CD4-positive, alpha-beta T cell treated with Interleukin-12 subunit alpha and Interleukin-12 subunit beta, for 1 hour (primary cell): ENCODE results near the gene C1orf226.
"Not testable (repeated sequence)": the region's sequence is repeated elsewhere in the genome, so short reads cannot be mapped to it uniquely, and the experiment has no call there.

Experiments
- DNase-seq: peaks from one replicate; pipeline ENCODE4 v3.0.0-alpha.2; 2020

Gene C1orf226

GRCh38 chr1:162381383-162381782 lies at the start of gene C1orf226:
Gene C1orf226, plus strand, starts transcription at chr1:162381728. Its CDS starts 174 bp downstream, at chr1:162381902.
- DNase-seq: no peak

- no peak for DNase-seq
These were observed 47.5 kb upstream of the C1orf226 start for GRCh38 chr1:162333991-162334390.

- no peak for DNase-seq
These were observed 46.4 kb upstream of the C1orf226 start for GRCh38 chr1:162335126-162335525.

- DNase-seq: no peak
These were observed 44.8 kb upstream of the C1orf226 start for GRCh38 chr1:162336621-162337285.

- no peak for DNase-seq
These were observed 39.0 kb upstream of the C1orf226 start for GRCh38 chr1:162342452-162342983.

GRCh38 chr1:162343470-162343869 lies 38.1 kb upstream of the C1orf226 start:
- DNase-seq: no peak

- DNase-seq: no peak
These were observed 34.2 kb upstream of the C1orf226 start for GRCh38 chr1:162347281-162347680.

GRCh38 chr1:162349635-162350330 lies 31.7 kb upstream of the C1orf226 start:
- no peak for DNase-seq

- no peak for DNase-seq
These were observed 30.2 kb upstream of the C1orf226 start for GRCh38 chr1:162351246-162351842.

GRCh38 chr1:162351874-162352273 lies 29.7 kb upstream of the C1orf226 start:
- not testable (repeated sequence) for DNase-seq

GRCh38 chr1:162353078-162353477 lies 28.4 kb upstream of the C1orf226 start:
- DNase-seq: no peak

GRCh38 chr1:162353702-162354101 lies 27.8 kb upstream of the C1orf226 start:
- DNase-seq: no peak

- peak; percentile 10 for DNase-seq
These were observed 23.8 kb upstream of the C1orf226 start for GRCh38 chr1:162357681-162358266.

- DNase-seq: no peak
These were observed 22.6 kb upstream of the C1orf226 start for GRCh38 chr1:162358928-162359327.

- DNase-seq: no peak
These were observed 21.8 kb upstream of the C1orf226 start for GRCh38 chr1:162359523-162360236.

GRCh38 chr1:162360237-162360873 lies 21.2 kb upstream of the C1orf226 start:
- DNase-seq: no peak

- no peak for DNase-seq
These were observed 20.7 kb upstream of the C1orf226 start for GRCh38 chr1:162360874-162361260.

- no peak for DNase-seq
These were observed 20.2 kb upstream of the C1orf226 start for GRCh38 chr1:162361349-162361748.

GRCh38 chr1:162363823-162364222 lies 17.7 kb upstream of the C1orf226 start:
- DNase-seq: no peak

- no peak for DNase-seq
These were observed 17.0 kb upstream of the C1orf226 start for GRCh38 chr1:162364498-162364897.

GRCh38 chr1:162365284-162366020 lies 16.1 kb upstream of the C1orf226 start:
- no peak for DNase-seq

- DNase-seq: no peak
These were observed 15.4 kb upstream of the C1orf226 start for GRCh38 chr1:162366149-162366548.
